Measurements from ENCODE around the gene CHFR.

- TF ChIP-seq CTCF (IDR thresholded peaks at IDR 0.05; ENCODE audit: low read length) = no peak
- no peak for TF ChIP-seq EZH2 (IDR thresholded peaks at IDR 0.05; ENCODE audit: borderline replicate concordance, low read length)
These were observed 50.5 kb downstream of the CHFR start for GRCh38 chr12:132836795-132837331.
